A673 (cell line): ENCODE data around the gene VSTM2L.

Experiments
- CTCF ChIP-seq: fragments of 300-800, 200-600 bp; sonication (generic); conservative IDR thresholded peaks from 2 replicates; pipeline ENCODE4 v1.5.1; 2017; ENCODE audit warnings: low read depth, mild to moderate bottlenecking, antibody characterized with exemption, low read length, moderate library complexity, mixed read lengths
- EZH2 ChIP-seq: fragments of 200-600 bp; sonication (generic); IDR thresholded peaks from 2 replicates; pipeline ENCODE4 v1.6.1; 2017; ENCODE audit warnings: borderline replicate concordance, low read depth, mild to moderate bottlenecking, mixed read lengths, antibody characterized with exemption, low read length; ENCODE audit not compliant: poor library complexity, severe bottlenecking

DNA sequence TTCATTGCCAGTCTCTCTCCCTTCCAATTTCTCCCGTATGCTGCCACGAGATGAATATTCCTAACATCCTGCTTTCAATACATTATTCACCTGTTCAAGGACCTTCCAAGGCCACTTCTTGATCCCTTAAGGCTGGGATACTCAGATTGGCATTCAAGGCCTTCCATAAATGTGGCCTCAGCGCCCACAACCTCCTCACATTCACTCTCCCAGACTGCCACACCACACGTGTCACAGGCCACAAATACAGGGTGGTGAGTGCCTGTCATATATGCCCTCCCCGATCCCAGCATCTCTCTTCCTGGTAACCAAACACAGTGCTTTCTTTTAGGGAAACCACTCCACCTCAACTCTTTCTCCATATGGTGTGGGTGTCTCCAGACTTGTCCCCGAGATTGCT is 74.9 kb downstream of the VSTM2L start:
- no peak for TF ChIP-seq CTCF
- no peak for TF ChIP-seq EZH2
